Esophagus muscularis mucosa (tissue), 3 donors: Measurements from ENCODE around the gene SMIM38.

Experiments used
- POLR2A ChIP-seq: fragments of 450-650 bp; IDR thresholded peaks from one replicate; pipeline ENCODE4 v1.6.1; 2017; ENCODE audit warnings: antibody characterized with exemption, moderate library complexity, mild to moderate bottlenecking, low read depth
- POLR2AphosphoS5 ChIP-seq, 2 donors: sonication (generic); formaldehyde crosslinking; IDR thresholded peaks; one replicate each; pipeline ENCODE4 v1.6.1; 2017; ENCODE audit warnings: antibody characterized with exemption in 2 of 2
- TF ChIP-seq, protein P1 (sequence below), 3 experiments: fragments of 200-600 bp in 2 of 3; fragments of 450-650 bp in 1 of 3; sonication (generic) in 2 of 3; IDR thresholded peaks; one replicate each; pipeline ENCODE4 v1.5.1; 2017 to 2019; ENCODE audit warnings: antibody characterized with exemption in 3 of 3, mild to moderate bottlenecking in 2 of 3, moderate library complexity in 1 of 3

DNA sequence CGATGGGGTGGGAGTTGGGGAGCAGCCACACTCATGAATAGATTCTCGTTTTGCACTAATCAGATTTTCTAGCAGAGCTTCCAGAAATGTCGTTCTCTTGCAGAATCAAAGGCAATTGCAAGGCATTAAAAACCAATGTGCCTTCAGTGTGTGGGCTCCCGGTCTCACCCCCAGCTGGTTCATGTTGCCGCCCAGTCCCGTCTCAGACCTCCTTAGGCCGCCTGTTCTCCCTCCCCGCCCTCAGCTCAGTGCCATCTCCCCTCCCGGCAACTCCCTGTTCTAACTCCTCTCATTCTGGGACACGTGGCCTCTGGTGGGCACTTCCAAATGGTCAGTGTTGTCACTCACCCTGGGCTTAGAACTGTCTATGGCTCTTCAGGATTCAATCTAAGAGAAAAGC, 42.5 kb upstream of the SMIM38 start:
- TF ChIP-seq POLR2A (no peak), POLR2AphosphoS5 (IDR thresholded peaks at IDR 0.05) (no peak)
- TF ChIP-seq, protein P1, sequence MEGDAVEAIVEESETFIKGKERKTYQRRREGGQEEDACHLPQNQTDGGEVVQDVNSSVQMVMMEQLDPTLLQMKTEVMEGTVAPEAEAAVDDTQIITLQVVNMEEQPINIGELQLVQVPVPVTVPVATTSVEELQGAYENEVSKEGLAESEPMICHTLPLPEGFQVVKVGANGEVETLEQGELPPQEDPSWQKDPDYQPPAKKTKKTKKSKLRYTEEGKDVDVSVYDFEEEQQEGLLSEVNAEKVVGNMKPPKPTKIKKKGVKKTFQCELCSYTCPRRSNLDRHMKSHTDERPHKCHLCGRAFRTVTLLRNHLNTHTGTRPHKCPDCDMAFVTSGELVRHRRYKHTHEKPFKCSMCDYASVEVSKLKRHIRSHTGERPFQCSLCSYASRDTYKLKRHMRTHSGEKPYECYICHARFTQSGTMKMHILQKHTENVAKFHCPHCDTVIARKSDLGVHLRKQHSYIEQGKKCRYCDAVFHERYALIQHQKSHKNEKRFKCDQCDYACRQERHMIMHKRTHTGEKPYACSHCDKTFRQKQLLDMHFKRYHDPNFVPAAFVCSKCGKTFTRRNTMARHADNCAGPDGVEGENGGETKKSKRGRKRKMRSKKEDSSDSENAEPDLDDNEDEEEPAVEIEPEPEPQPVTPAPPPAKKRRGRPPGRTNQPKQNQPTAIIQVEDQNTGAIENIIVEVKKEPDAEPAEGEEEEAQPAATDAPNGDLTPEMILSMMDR (IDR thresholded peaks at IDR 0.05), result no peak
